HepG2 (cell line): ENCODE data around the gene CDK3. TPM values are rescaled to one million over a fixed set of nuclear protein-coding genes. Genes with fewer than 3 reads are reported as not detected.

Experiments
- ATAC-seq: fragments of 200-7000 bp; cut with Tn5 transposase; 3 replicates; pipeline ENCODE4 v1.9.1; 2020; ENCODE audit warnings: mild to moderate bottlenecking, moderate library complexity
- BruUV-seq: library from RNA; stranded (reverse); fragments of 400-500 nt; replicated peaks from 2 replicates; lab custom pipeline; 2021; lab: Mats Ljungman, UMichigan
- CTCF ChIA-PET: fragments of 300-600 bp; formaldehyde crosslinking; extraction: SDS; loops from one replicate; lab custom pipeline; 2021; ENCODE audit warnings: low total read pairs, inconsistent platforms, low intra/inter-chr PET ratio; lab: Yijun Ruan, JAX
- POLR2A ChIA-PET: fragments of 350-600 bp; sonication (Branson Sonifier 250); formaldehyde crosslinking; loops from one replicate; lab custom pipeline; 2020; ENCODE audit warnings: antibody characterized with exemption, inconsistent platforms; lab: Yijun Ruan, JAX
- DNase-seq: peaks from one replicate; pipeline ENCODE4 v3.0.0-alpha.2; 2015; ENCODE audit warnings: low spot score
- FAIRE-seq: peaks from 3 replicates; lab custom pipeline; 2011; peaks lifted over from hg19 to GRCh38; lab: Jason Lieb, UNC
- H2AFZ ChIP-seq: one replicate; pipeline ENCODE4 v1.6.1; 2011; ENCODE audit warnings: low read length, inconsistent platforms
- H3K27ac ChIP-seq: fragments of 300-600 bp; 3 replicates; pipeline ENCODE4 v1.8.0; 2011; ENCODE audit warnings: mixed run types, mild to moderate bottlenecking, mixed read lengths, low read length, inconsistent platforms; ENCODE audit not compliant: insufficient read depth; ENCODE audit errors: extremely low read length
- H3K27me3 ChIP-seq, 2 experiments: fragments of 200-600 bp in 1 of 2; 2 replicates in 1 of 2; 3 replicates in 1 of 2; pipeline versions ENCODE4 v1.6.0 to v1.8.0; 2011; ENCODE audit warnings: low read length in 2 of 2, mild to moderate bottlenecking in 2 of 2, moderate library complexity in 2 of 2, inconsistent platforms in 1 of 2; ENCODE audit not compliant: insufficient read depth in 2 of 2, control insufficient read depth in 1 of 2
- H3K36me3 ChIP-seq, 2 experiments: fragments of 200-600 bp in 1 of 2; replicated peaks in 1 of 2; 2 replicates in 1 of 2; 3 replicates in 1 of 2; pipeline versions ENCODE4 v1.5.1 to v1.8.0; 2011; ENCODE audit warnings: low read length in 2 of 2, inconsistent platforms in 1 of 2; ENCODE audit not compliant: insufficient read depth in 2 of 2, control insufficient read depth in 1 of 2
- H3K4me1 ChIP-seq: 2 replicates; pipeline ENCODE4 v1.5.1; 2012; ENCODE audit warnings: low read length, inconsistent platforms; ENCODE audit not compliant: insufficient read depth
- H3K4me2 ChIP-seq: 2 replicates; pipeline ENCODE4 v1.6.0; 2011; ENCODE audit warnings: low read depth, low read length, inconsistent platforms
- H3K4me3 ChIP-seq, 3 experiments: fragments of 200-600 bp in 1 of 3; sonication (generic), shearing (Covaris generic) in 1 of 3; replicated peaks in 1 of 3; 2 replicates each; pipeline ENCODE4 v1.5.1; 2011 to 2016; ENCODE audit warnings: low read length in 3 of 3, inconsistent platforms in 2 of 3, low read depth in 2 of 3, mild to moderate bottlenecking in 2 of 3, control low read depth in 1 of 3, mixed read lengths in 1 of 3; ENCODE audit not compliant: insufficient read depth in 1 of 3
- H3K79me2 ChIP-seq: one replicate; pipeline ENCODE4 v1.6.1; 2011; ENCODE audit warnings: low read length, inconsistent platforms; ENCODE audit not compliant: insufficient read depth
- H3K9ac ChIP-seq: 2 replicates; pipeline ENCODE4 v1.6.0; 2011; ENCODE audit warnings: mild to moderate bottlenecking, low read depth, low read length, inconsistent platforms; ENCODE audit not compliant: insufficient read depth
- H3K9me3 ChIP-seq: 2 replicates; pipeline ENCODE4 v1.5.1; 2012; ENCODE audit warnings: mild to moderate bottlenecking, low read length
- H4K20me1 ChIP-seq: 2 replicates; pipeline ENCODE4 v1.6.0; 2011; ENCODE audit warnings: inconsistent platforms, mild to moderate bottlenecking, low read length, moderate library complexity; ENCODE audit not compliant: insufficient read depth
- ARNT2 ChIP-seq: sonication (generic); formaldehyde crosslinking; IDR thresholded peaks from 2 replicates; pipeline ENCODE4 v1.8.0; 2022; ENCODE audit warnings: mild to moderate bottlenecking, low read depth, missing genetic modification reagents, moderate library complexity
- BORCS8-MEF2B ChIP-seq: sonication (generic); formaldehyde crosslinking; IDR thresholded peaks from 2 replicates; pipeline ENCODE4 v1.8.0; 2022; ENCODE audit warnings: mild to moderate bottlenecking, missing genetic modification reagents
- HIVEP1 ChIP-seq: sonication (generic); formaldehyde crosslinking; IDR thresholded peaks from 2 replicates; pipeline ENCODE4 v1.4.0; 2020; ENCODE audit warnings: mild to moderate bottlenecking, missing genetic modification reagents
- ONECUT2 ChIP-seq: sonication (generic); formaldehyde crosslinking; IDR thresholded peaks from 2 replicates; pipeline ENCODE4 v1.4.0; 2020; ENCODE audit warnings: missing genetic modification reagents
- SIN3A ChIP-seq: IDR thresholded peaks from 2 replicates; pipeline ENCODE4 v1.6.1; 2011; ENCODE audit warnings: low read depth, mild to moderate bottlenecking, control low read depth, low read length, borderline replicate concordance
- SMAD1 ChIP-seq: sonication (generic); formaldehyde crosslinking; IDR thresholded peaks from 2 replicates; pipeline ENCODE4 v1.4.0; 2020; ENCODE audit warnings: missing genetic modification reagents, low read depth, mild to moderate bottlenecking, borderline replicate concordance
- ZBTB3 ChIP-seq: sonication (generic); formaldehyde crosslinking; IDR thresholded peaks from 2 replicates; pipeline ENCODE4 v1.4.0; 2020; ENCODE audit warnings: low read depth, mild to moderate bottlenecking, moderate library complexity, missing genetic modification reagents, borderline replicate concordance
- ZNF430 ChIP-seq: sonication (generic); formaldehyde crosslinking; IDR thresholded peaks from 2 replicates; pipeline ENCODE4 v1.9.0; 2021; ENCODE audit warnings: mild to moderate bottlenecking, missing genetic modification reagents
- ZNF441 ChIP-seq: sonication (generic); formaldehyde crosslinking; IDR thresholded peaks from 2 replicates; pipeline ENCODE4 v1.7.0; 2021; ENCODE audit warnings: missing genetic modification reagents, borderline replicate concordance
- ZNF557 ChIP-seq: sonication (generic); formaldehyde crosslinking; IDR thresholded peaks from 2 replicates; pipeline ENCODE4 v1.4.0; 2020; ENCODE audit warnings: missing genetic modification reagents
- ZNF746 ChIP-seq: sonication (generic); formaldehyde crosslinking; IDR thresholded peaks from 2 replicates; pipeline ENCODE4 v1.8.0; 2022; ENCODE audit warnings: mild to moderate bottlenecking, missing genetic modification reagents
- WGBS: methylation state at CpG from one replicate; pipeline ENCODE4 v1.1.6; 2017; ENCODE audit warnings: low lambda C conversion rate; 5-methylcytosine and 5-hydroxymethylcytosine counted together
- in situ Hi-C: cut with HindIII; loops from 2 replicates; pipeline ENCODE4 v1.10.0; 2017; ENCODE audit warnings: low pct_unique_long_range_greater_than_20kb; ENCODE audit not compliant: extremely low pct_ligation_motif_present
- intact Hi-C: fragments of 100-400 bp; cut with micrococcal nuclease; formaldehyde crosslinking; loops from one replicate; pipeline ENCODE4 v1.10.0; 2022; ENCODE audit not compliant: unreplicated experiment
- polyA plus RNA-seq, 8 experiments: library from polyadenylated mRNA; depleted of rRNA in 3 of 8; stranded (reverse) in 7 of 8; unstranded in 1 of 8; fragments of >200 nt; fragmentation: Illumina TruSeq in 4 of 8; extraction: Trizol in 4 of 8; gene quantifications; 2 replicates each; pipeline versions ENCODE4 v1.2.1 to v1.2.3, GENCODE V29; 2011 to 2016; ENCODE audit warnings: low read depth in 4 of 8, missing spikeins in 1 of 8, mixed read lengths in 1 of 8; ENCODE audit not compliant: insufficient read depth in 1 of 8
- total RNA-seq, 5 experiments: library from RNA; depleted of rRNA; stranded (reverse); fragments of >200 nt; fragmentation: Illumina TruSeq; extraction: Trizol; gene quantifications; 2 replicates each; pipeline ENCODE4 v1.2.3, GENCODE V29; 2016; ENCODE audit warnings: low read depth in 1 of 5
- TF ChIP-seq, protein P1 (sequence below): sonication (generic); formaldehyde crosslinking; conservative IDR thresholded peaks from 2 replicates; pipeline ENCODE4 v1.4.0; 2020; ENCODE audit warnings: missing genetic modification reagents
- TF ChIP-seq, protein P2 (sequence below): sonication (generic); formaldehyde crosslinking; IDR thresholded peaks from 2 replicates; pipeline ENCODE4 v1.4.0; 2020; ENCODE audit warnings: missing genetic modification reagents
- TF ChIP-seq, protein P3 (sequence below): sonication (generic); formaldehyde crosslinking; IDR thresholded peaks from 2 replicates; pipeline ENCODE4 v1.4.0; 2020; ENCODE audit warnings: missing genetic modification reagents, borderline replicate concordance

Gene CDK3
- total and polyA plus RNA-seq, 2 of the 13 experiments (the other 11 are each of a cell fraction or from before 2014, with no cell fraction given): 5.8 to 11.4 TPM

DNA sequence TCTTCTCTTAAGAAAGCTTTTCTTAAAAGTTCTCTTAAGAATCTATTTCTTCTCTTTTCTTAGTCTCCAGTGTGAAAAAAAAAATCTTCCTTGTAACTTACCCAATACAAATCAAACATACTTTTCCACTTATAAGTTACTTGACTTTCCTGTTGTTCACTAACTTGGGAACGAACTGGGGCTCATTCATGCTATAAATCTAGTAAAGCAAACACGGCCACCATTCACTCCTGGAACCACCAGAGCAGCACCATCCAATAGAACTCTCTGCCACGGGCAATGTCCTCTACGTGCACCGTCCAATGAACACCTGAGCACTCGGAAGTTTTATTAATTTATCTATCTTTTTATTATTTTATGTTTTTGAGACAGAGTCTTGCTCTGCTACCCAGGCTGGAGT, 50.9 kb downstream of the CDK3 start (continued):
- TF ChIP-seq, protein P1, sequence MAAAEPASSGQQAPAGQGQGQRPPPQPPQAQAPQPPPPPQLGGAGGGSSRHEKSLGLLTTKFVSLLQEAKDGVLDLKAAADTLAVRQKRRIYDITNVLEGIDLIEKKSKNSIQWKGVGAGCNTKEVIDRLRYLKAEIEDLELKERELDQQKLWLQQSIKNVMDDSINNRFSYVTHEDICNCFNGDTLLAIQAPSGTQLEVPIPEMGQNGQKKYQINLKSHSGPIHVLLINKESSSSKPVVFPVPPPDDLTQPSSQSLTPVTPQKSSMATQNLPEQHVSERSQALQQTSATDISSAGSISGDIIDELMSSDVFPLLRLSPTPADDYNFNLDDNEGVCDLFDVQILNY: no peak
- TF ChIP-seq, all 625 proteins: peak for 0

DNA sequence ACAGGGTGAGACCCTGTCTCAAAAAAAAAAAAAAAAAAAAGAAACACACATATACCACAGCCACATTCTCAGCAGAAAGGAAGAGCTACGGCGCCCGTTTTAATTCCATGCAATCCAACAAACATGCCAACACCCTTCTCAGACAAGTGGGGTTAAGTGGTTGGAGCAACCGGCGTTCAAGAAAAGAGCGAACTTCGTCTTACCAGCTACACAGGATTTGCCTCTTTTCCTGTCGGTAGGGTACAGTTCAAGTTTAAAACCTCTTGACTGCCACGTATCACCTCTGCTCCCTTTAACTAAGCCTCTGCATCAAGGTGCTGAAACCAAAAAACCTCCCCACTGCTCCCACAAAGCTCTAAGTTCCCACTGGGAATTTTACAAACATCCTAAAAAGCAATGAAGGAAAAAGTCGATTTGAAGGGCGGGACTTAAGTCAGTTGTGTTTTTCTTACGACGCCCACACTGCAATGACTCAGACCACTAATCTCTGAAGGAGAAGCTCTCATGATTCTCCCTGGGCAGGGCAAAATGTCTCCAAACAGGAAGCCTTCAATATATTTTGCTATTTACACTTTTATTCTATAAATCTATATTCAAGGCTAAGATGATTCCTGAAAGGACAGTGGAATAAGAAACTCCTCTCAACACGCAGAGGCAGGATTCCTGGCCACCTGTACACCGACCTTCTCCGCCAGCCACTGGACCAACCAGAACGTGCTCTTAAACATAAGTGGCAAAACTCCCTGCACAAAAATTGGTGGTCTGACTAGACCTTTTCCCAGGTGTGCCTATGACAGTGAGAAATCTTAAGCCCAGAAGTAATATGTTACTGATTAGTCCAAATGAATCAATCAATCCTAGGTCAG, 52.8 kb downstream of the CDK3 start:
- ATAC-seq (no peak), DNase-seq (no peak), FAIRE-seq (no peak)
- CTCF ChIA-PET: no interaction called here
- H3K4me1 ChIP-seq: no peaks in the 10 kb centered on the region
- H3K4me2 ChIP-seq: no peak overlapping the region
- H3K9ac ChIP-seq: no peak overlapping the region
- POLR2A ChIA-PET: no interaction called here
- H3K9me3 ChIP-seq: no peaks in the 10 kb centered on the region
- no peaks in the 10 kb centered on the region for H3K27me3 ChIP-seq
- no peaks in the 10 kb centered on the region; the same call in 1 of the 2 replicates for H4K20me1 ChIP-seq
- H3K27ac ChIP-seq: no peak overlapping the region
- H3K36me3 ChIP-seq: peaks cover 35 to 87% of the 10 kb centered on the region in 2 experiments
- 96% methylated on average over 17 of the region's 17 CpGs for WGBS
- in situ Hi-C loops: no loop called here
- H3K4me3 ChIP-seq: no peak overlapping the region
- BruUV-seq: TSS peak; percentile 8
- no peaks in the 10 kb centered on the region for H3K79me2 ChIP-seq
- no peak overlapping the region for H2AFZ ChIP-seq
- intact Hi-C loops: no loop called here
- TF ChIP-seq, protein P2, sequence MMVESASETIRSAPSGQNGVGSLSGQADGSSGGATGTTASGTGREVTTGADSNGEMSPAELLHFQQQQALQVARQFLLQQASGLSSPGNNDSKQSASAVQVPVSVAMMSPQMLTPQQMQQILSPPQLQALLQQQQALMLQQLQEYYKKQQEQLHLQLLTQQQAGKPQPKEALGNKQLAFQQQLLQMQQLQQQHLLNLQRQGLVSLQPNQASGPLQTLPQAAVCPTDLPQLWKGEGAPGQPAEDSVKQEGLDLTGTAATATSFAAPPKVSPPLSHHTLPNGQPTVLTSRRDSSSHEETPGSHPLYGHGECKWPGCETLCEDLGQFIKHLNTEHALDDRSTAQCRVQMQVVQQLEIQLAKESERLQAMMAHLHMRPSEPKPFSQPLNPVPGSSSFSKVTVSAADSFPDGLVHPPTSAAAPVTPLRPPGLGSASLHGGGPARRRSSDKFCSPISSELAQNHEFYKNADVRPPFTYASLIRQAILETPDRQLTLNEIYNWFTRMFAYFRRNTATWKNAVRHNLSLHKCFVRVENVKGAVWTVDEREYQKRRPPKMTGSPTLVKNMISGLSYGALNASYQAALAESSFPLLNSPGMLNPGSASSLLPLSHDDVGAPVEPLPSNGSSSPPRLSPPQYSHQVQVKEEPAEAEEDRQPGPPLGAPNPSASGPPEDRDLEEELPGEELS (CRISPR knock-in tag): no peak
- TF ChIP-seq SMAD1 (CRISPR knock-in tag) (no peak), ZNF430 (CRISPR knock-in tag) (no peak), ZNF441 (CRISPR knock-in tag) (no peak), SIN3A (no peak), ARNT2 (CRISPR knock-in tag) (no peak), HIVEP1 (CRISPR knock-in tag) (no peak), ZNF557 (CRISPR knock-in tag) (no peak), ZNF746 (CRISPR knock-in tag) (no peak), ONECUT2 (no peak), BORCS8-MEF2B (CRISPR knock-in tag) (no peak), ZBTB3 (CRISPR knock-in tag) (no peak)
- TF ChIP-seq, protein P3, sequence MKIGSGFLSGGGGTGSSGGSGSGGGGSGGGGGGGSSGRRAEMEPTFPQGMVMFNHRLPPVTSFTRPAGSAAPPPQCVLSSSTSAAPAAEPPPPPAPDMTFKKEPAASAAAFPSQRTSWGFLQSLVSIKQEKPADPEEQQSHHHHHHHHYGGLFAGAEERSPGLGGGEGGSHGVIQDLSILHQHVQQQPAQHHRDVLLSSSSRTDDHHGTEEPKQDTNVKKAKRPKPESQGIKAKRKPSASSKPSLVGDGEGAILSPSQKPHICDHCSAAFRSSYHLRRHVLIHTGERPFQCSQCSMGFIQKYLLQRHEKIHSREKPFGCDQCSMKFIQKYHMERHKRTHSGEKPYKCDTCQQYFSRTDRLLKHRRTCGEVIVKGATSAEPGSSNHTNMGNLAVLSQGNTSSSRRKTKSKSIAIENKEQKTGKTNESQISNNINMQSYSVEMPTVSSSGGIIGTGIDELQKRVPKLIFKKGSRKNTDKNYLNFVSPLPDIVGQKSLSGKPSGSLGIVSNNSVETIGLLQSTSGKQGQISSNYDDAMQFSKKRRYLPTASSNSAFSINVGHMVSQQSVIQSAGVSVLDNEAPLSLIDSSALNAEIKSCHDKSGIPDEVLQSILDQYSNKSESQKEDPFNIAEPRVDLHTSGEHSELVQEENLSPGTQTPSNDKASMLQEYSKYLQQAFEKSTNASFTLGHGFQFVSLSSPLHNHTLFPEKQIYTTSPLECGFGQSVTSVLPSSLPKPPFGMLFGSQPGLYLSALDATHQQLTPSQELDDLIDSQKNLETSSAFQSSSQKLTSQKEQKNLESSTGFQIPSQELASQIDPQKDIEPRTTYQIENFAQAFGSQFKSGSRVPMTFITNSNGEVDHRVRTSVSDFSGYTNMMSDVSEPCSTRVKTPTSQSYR (CRISPR knock-in tag): no peak
